GM21529 (cell line): ENCODE results near the gene RNF31.
A peak's percentile ranks its signal among the peaks of the same experiment; 100 is the strongest.

ENCODE experiments used
- ATAC-seq: cut with Tn5 transposase; IDR thresholded peaks from one replicate; pipeline ENCODE4 v1.9.1; 2021; ENCODE audit not compliant: unreplicated experiment

The RNF31 gene

DNA sequence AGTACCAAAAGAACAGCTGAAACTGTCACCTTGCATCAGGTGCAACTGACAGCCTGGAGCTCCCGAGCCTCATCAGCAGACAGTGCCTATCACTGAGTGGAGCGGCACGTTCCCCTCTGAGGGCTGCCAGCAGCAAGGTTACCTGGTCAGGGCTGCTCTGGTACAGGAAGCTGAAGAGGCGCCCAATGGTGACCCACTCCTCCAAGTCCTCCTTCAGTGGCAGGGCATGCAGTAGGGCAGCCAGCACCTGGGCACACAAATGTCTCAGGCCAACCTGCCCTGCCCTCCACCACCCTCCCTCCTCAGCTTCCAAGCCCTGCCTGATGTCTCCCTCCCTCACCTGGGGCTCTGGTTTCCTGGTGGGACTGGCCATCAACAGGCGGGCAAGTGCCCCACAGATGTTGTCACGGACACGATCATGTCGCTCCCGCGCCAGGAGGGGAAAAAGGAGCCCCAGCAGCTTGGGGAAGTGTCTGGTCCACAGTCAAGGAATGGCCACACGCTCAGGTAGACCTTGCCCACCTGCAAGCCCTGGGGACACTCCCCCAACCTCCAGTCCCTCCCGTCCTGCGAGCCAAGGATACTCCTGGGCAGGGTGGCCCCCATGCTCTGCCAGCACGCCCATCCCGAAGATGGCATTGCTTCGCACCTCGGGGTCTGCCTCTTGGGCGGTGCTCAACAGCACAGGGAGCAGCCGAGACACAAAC, 34.2 kb downstream of the RNF31 start:
- no peak for ATAC-seq

DNA sequence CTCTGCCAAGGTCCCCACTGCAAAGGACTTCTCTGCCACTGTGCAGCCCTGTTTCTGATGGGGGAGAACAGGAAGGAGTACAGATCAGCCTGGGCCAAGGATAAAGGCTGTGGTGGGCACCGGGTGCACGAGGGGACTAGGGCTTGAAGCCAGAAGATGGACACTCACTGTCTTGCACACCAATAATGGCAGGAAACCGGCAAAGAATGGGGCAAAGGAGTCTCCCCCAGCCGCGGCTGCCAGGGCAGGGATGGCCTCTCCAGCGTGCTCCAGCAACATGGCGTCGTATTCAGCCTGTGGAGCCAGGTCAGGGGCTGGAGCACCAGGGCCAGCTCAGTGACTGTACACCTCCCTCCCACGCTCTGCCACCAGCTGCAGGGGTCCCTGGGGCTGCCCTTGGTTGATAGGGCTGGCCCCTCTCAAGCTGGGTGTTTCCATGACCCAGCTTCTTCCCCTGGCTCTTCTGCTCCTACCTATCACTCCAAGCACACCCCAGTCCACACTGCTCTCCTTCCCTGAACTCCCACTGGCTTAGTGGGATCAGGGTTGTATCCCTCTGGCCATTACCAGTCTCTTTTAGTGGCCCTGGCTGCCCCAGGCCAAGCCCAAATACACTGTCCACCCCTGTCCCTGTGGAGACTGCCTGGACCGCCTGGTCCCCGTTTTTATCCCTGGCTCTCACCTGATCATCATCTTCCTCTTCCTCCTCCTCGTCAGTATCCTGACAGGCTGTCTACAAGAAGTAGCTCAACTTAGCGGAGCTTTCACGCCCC, 35.0 kb downstream of the RNF31 start:
- ATAC-seq = no peak

DNA sequence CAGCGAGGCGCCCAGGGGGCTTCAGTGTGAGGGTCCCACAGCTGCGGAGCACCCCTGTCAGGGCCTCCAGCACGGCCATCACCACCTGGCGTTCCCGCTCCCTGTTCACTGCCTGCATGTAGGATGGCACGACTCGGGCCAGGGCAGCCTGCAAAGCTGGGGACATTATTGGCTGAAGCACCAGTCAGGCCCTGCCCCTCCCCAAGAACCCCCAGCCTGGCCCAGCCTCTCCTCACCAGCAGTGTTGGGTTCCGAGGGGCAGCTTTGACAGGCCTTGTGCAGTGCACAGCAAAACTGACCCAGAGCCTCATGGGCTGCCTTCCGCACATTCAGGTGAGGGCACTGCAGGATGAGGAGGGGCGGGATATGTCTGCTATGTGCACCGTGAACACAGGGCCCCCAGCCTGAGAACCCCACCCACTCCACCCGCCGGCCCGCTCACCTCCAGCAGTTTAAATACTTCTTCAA, 35.8 kb downstream of the RNF31 start:
- ATAC-seq = no peak

DNA sequence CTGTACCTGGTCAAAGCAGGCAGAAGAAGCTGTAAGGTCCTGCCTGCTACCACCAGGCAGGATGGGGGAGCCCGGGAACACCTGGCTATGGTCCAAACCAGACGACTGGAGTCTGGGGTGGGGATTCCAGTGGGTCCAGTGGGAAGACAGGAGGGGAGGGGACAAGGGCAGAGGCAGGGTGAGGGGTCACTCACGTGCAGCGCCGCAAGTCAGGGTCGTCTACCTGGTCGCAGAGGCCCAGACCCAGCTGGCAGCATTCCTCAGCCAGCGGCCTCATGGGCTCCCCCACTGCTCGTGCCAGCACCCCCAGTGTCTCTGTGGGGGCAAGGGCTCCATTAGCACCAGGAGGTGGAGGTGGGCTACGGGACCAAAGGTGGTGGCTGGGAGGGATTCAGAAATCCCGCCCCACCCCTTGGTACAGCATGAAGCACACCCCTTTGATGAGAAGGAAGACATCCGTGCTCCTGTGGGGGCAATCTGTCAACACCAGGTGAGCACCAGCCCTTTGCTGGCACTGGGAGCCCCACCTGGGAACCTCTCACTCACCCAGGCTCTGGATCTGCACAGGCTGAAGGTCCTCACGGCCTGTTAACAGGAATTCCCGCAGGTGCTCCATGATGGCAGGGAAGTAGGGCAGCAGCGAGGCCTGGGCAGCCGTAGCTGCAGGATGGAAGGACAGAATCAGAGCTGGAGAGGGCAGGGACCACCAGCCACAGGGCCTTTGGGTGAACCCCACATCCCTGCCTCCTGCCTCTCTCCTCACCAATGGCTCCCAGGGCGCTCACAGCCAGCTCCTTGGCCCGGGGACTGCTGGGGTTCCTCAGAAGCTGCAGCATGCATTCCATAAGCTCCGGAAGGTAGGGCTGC, 37.0 kb downstream of the RNF31 start:
- ATAC-seq = no peak

DNA sequence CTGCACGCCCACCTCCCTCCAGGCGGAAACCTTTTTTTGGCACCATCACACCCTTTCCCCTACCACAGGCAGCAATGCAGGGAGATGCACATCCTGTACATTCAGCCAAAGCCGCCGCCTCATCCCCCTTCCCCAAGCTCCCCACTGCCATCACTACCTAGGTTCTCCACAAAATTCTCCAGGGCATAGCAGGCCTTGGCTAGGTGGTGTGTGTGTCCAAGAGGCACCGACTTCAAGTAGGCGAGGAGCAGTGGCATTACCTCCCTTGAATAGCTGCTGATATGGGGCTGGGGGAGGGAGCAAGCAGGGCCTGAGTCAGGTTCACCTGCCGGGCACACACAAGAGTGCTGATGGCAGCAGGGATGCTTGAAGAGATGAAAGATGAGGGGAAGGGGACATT, 37.7 kb downstream of the RNF31 start:
- ATAC-seq = no peak

DNA sequence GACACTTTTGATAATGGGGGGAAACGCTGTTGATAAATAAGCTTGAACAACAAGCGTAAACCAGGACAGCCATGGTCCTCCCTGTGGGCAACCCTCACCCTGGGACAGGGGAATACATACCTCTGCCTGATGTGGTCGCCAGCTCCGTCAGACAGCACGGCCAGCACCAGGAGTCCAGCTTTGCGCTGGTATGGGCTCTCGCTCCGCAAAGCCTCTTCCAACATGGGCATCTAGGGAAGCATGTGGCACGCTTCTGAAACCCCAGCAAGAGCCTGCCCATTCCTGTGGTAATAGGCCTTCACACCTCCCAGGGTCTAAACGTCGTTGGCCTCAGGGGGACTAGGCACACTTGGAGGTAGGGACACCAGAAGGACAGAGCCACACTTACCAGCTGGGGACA, 38.4 kb downstream of the RNF31 start:
- no peak for ATAC-seq

DNA sequence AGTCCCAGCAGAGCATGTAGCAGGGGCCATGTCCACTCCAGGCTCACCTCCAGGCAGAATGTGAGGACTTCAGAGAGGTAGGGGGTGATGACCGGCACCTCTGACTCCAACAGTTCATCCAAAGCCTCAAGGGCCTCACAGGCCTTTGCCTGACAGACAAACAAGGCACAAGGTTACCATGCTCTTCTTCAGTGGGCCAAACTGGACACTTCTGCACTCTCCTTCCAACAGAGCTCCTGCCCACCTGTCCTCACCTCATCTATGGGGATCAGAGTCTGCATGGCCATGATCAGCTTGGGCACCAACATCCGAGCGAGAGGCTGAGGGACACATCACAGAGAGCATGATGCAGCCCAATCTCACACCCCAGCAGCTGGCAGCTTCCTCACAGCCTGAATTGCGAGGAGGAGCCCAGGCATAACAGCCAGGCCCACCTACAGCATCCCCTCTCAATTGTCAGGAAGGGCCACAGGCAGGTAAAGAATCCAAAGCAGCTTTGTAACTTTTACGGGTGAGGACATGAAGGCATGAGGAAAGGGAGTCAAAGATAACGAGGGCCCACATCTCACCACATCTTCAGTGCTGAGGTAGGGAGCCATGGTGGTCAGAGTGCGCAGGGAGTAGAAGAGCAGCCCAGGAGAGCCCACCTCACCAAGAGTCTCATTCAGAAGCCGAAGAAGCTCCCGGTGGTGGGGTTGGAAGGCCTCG, 39.7 kb downstream of the RNF31 start:
- ATAC-seq = no peak

DNA sequence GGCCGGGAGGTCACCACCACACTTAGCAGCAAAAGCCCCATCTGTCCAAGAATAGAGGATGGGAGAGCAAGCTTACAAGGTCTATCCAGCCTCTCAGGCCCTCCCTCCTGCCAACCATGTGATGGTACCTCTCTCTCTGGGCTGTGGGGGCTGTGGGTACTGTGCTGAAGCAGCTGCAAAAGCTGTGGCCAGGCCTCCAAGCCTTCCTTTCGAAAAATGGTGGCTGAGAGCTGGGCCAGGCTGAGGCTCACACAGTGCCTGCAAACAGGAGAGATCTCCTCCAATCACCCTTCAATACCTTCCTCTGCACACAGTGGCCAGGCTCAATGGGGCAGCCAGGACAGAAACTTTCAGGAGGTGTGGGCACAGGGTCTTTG, 40.2 kb downstream of the RNF31 start:
- no peak for ATAC-seq

DNA sequence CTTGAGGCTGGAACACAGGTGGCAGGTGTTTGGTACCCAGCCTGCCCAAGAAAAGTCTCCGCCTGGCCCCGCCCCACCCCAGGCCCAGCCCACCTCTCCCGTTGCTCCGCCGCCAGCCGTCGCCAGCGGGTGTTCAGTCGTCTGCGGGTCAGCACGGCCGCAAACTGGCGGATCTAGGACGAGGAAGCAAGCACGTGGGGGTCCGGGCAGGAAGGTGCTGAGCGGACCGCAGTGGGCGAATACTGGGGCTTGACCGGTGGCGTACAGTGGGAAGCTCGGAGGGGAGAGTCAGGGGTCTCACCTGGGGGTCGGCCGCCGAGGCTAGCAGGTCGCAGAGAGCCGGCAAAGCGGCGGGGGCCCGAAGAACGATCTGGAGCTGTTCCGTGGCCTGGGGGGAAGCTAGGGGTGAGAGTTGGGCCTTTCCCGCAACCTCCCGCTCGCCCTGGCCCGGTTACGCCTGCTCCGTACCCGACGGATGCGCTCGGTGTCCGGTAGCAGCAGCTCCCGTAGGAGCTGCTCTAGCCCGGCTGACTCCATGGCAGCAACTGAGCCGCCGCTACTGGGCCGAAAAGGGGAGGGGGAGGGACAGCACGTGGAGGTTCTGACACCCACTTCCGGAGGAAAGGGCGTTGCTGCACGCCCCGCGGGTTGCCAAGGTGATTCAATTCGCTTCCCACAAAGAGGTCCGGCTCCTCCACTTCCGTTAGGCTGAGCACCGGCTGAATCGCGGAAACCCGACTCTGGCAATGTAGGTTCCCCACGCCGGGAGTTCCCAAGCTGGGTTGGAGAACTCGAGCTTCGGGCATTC, 41.2 kb downstream of the RNF31 start, which contains the start of gene IPO4:
Gene IPO4, minus strand, starts transcription at position 566 of the 808 bp plus-strand sequence. Its CDS starts 29 bp downstream, at position 537.
- peak; percentile 85 for ATAC-seq

DNA sequence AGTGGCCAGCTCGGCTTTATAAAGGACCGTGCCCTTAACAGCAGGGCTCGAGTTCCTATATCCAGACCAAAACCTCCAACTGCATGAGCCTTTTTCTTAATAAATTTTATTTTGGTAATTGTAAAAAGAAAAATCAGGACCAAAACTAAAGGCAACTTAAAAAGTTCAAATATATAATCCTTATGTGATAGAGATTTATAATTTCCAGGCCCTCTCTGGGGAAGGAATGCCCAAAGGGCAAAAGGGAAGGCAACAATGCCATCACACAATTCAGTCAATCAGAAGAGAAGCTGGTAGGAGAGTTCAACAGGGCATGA, 41.7 kb downstream of the RNF31 start:
- no peak for ATAC-seq

DNA sequence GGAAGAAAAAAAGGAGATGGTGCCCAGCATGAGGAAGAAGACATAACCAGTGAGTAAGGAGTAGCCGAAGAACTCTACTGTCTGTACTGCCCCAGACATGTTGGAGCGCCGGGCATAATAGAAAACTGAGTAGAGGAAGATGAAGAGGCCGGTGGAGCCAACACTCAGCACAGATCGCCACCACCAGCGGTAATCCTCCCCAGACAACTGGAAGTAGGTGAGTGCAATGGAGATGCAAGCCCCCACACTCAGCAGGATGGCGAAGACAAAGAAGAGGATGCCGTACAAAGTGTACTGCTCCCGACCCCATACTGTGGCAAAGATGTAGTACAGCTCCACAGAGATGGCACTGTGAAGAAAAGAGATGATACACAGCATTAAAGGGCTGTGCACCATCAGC, 42.2 kb downstream of the RNF31 start:
- no peak for ATAC-seq

DNA sequence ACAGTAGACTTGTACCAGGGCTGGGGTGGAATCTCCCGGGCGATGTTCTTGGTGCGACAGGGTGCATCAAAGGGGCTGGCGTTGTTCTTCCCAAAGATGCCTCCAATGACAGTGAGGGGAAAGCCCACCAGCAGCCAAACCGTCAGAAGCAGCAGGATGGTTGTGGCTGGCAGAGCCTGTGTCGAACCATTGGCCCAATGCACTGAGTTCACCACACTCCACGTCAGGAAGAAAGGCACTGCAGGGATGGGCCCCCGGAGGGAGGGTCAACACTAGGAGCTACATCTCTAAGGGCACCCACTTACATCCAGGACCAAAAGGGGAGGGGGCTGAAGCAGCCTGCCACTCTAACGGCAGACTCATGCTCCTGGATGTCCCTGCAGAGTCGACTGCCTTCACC, 43.1 kb downstream of the RNF31 start:
- ATAC-seq = no peak

DNA sequence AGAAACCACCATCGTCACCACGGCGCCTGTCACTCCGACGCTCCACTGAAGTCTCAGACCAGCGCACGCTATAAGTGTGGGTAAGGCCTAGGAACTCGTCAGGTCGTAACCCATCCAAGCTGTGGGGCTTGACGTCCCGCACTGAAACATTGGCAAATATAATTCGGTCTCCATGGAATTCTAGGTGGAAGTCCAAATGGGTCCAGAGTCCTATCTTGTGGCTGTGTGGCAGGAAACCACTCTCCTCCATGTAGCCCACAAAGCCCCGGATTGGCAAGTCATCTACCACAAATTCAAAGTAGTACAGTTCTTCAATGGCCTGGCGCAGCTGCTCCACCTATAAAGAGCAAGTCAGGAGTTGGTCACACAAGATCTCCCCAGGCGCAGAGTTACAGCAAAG, 45.6 kb downstream of the RNF31 start:
- ATAC-seq = no peak

DNA sequence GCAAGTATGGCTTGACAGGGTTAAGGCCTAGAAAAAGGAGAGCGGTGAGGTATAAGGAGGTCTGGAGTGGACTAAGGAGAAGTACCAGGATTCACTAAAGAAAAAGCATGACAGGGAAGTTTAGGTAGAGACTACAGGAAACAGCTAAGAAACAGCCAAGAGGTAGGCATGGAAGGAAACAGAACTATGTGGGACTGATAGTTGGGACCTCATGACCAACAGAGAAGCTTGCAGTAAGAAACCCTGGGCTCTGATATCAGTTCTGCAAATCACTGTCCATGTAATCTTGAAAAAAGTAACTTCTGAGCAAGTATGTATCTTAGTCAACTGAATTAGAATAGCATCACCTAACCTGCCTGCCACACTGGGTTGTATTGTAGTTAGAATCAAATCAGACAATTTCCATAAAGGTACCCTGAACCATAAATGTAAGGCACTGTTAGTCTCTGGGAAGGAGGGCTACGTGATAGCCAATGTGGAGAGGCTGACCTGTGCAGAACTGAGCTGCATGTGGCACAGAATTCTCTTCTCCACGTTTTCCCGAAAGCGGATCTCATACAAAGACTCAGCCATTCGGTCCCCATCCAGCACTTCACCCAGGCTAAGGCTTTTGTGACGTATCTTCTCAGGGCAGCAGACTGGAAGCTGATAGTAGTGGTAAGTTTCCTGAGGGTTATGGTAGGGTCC, 47.0 kb downstream of the RNF31 start:
- no peak for ATAC-seq

DNA sequence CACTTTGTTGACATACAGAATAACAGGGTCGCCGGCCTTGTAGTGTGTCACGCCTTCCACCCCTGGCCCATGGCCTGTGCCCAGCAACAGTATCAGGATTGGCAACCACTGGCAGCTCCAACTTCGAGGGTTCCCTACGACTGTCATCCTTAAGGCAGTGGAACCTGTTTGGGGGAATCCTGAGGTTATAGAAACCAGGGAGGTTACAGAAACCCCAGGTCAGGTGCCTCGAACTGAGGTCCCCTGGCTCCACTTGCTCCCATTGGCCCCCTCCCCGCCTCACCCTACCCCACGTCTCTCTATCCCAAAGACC, 47.5 kb downstream of the RNF31 start:
- no peak for ATAC-seq

DNA sequence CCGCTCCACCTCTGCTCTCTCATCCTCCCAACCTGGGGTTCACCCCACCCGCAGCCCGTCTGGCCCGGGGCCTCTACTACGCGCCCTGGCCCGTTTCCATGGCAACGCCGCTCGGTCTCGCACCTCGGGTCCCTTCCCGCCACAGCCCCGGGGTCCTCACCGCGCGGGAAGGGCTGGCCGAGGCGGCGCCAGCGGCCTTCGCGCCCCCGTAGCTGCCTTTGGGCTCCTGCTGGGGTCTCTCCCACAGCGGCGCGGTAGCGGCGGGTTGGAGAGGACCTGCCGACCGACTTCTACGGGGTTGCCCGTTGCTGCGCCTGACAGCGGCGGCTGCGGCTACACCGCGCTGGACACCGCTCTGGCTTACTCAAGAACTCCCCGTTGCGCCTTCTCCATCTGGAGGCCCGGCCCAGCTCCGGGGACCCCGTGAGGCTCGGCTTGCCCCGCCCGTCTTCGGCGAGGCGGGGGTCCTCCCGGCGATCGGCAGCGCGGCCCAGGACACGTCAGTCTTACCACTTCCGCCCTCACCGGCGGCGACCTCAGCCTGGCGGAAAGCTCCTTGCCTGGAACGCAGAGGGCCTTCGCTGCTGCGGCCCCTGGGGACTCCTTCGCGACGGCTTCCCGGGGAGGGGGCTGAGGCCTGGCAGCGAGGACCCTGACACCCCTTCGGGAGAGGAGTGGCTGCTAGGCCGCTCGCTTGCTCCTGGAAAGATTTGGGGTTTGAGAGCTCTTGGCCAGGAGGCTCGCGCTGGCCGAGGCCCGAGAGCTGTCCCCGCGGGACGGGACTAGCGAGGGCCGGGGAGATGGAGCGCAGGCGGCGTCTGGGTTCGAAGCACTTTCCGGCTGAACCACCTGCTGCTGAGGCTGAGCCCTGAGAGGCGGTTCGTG, 48.1 kb downstream of the RNF31 start, which contains the start of gene TM9SF1:
Gene TM9SF1, minus strand, starts transcription at position 256 of the 885 bp plus-strand sequence. CDS start 422 bp downstream, outside the sequence.
- peak; percentile 83 for ATAC-seq

DNA sequence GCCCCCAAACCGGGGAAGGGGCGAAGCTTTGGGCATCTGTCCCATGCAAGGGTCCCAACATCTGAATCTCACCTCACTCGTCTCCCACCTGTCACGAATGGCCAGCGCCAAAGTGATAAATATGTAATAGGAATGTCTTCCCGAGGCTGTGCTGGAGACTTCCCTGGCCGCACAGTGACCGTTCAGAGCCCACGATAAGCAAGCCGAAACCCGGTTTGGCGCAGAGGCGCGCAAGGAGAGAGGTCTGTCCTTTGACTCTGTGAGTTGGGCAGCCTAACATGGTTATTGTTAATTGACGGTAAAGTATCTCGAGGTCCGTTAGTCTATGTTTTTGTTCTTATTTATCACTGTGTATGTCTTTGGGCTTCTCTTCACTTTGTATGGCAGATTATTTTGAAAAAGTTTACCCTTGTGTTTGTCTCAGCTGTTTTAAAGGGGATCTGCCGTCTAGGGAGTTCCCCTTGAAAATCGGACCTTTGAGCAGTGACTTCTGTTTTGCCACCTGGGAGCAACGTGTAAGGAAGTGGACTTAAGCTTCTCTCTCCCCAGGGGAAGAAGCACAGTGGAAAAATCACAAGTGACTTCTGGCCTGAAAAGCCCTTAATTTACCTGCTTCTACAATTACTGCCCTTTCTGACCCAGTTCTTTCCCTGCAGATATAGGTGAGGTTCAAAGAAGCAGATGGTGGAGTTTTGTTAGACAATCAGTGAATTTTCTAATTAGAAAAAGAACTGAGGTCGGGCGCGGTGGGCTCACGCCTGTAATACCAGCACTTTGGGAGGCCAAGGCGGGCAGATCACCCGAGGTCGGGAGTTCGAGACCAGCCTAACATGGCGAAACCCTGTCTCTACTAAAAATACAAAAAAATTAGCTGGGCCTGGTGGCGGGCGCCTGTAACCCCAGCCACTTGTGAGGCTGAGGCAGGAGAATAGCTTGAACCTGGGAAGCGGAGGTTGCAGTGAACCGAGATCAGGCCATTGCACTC, 49.1 kb downstream of the RNF31 start:
- ATAC-seq = peak; percentile 35
